ENCODE results near the gene CNTNAP2.

CNTNAP2 gene

GRCh38 chr7:148146346-148146745 lies 2029.7 kb downstream of the CNTNAP2 start:
- Histone ChIP-seq H4K20me1 (ENCODE audit: insufficient read depth) (no peaks in the 10 kb centered on the region), H3K9ac (no peak overlapping the region), H3K27me3 (ENCODE audit: insufficient read depth, low read depth) (no peaks in the 10 kb centered on the region), H2AFZ (ENCODE audit: low read depth) (no peak overlapping the region), H3K79me2 (ENCODE audit: insufficient read depth, low read depth) (no peaks in the 10 kb centered on the region), H3K27ac (no peak overlapping the region), H3K4me2 (no peak overlapping the region), H3K36me3 (ENCODE audit: insufficient read depth) (no peaks in the 10 kb centered on the region), H3K4me3 (IDR thresholded peaks at IDR 0.05; ENCODE audit: insufficient read depth, low read depth, low read length) (no peak overlapping the region), H3K4me1 (ENCODE audit: low read depth, poor library complexity, severe bottlenecking) (no peaks in the 10 kb centered on the region)
- no peak for TF ChIP-seq CTCF (conservative IDR thresholded peaks at IDR 0.05; ENCODE audit: low read depth, low read length)

- Histone ChIP-seq H3K9ac (no peak overlapping the region), H3K27ac (no peak overlapping the region), H2AFZ (ENCODE audit: low read depth) (no peak overlapping the region), H3K79me2 (ENCODE audit: insufficient read depth, low read depth) (no peaks in the 10 kb centered on the region), H3K4me2 (no peak overlapping the region), H3K4me1 (ENCODE audit: low read depth, poor library complexity, severe bottlenecking) (no peaks in the 10 kb centered on the region), H4K20me1 (ENCODE audit: insufficient read depth) (no peaks in the 10 kb centered on the region), H3K27me3 (ENCODE audit: insufficient read depth, low read depth) (no peaks in the 10 kb centered on the region), H3K36me3 (ENCODE audit: insufficient read depth) (no peaks in the 10 kb centered on the region), H3K4me3 (IDR thresholded peaks at IDR 0.05; ENCODE audit: insufficient read depth, low read depth, low read length) (no peak overlapping the region)
- no peak for TF ChIP-seq CTCF (conservative IDR thresholded peaks at IDR 0.05; ENCODE audit: low read depth, low read length)
Observed at GRCh38 chr7:148147438-148147837, 2030.8 kb downstream of the CNTNAP2 start.

- Histone ChIP-seq H3K4me3 (IDR thresholded peaks at IDR 0.05; ENCODE audit: insufficient read depth, low read depth, low read length) (no peak overlapping the region), H3K9ac (no peak overlapping the region), H3K4me1 (ENCODE audit: low read depth, poor library complexity, severe bottlenecking) (no peaks in the 10 kb centered on the region), H3K27ac (no peak overlapping the region), H3K4me2 (no peak overlapping the region), H4K20me1 (ENCODE audit: insufficient read depth) (no peaks in the 10 kb centered on the region), H3K79me2 (ENCODE audit: insufficient read depth, low read depth) (no peaks in the 10 kb centered on the region), H2AFZ (ENCODE audit: low read depth) (no peak overlapping the region), H3K27me3 (ENCODE audit: insufficient read depth, low read depth) (no peaks in the 10 kb centered on the region), H3K36me3 (ENCODE audit: insufficient read depth) (no peaks in the 10 kb centered on the region)
- no peak for TF ChIP-seq CTCF (conservative IDR thresholded peaks at IDR 0.05; ENCODE audit: low read depth, low read length)
Observed at GRCh38 chr7:148148456-148148855, 2031.9 kb downstream of the CNTNAP2 start.

GRCh38 chr7:148149730-148150129 lies 2033.1 kb downstream of the CNTNAP2 start:
- Histone ChIP-seq H3K36me3 (ENCODE audit: insufficient read depth) (no peaks in the 10 kb centered on the region), H3K4me2 (no peak overlapping the region), H3K4me1 (ENCODE audit: low read depth, poor library complexity, severe bottlenecking) (no peaks in the 10 kb centered on the region), H3K9ac (no peak overlapping the region), H3K27ac (no peak overlapping the region), H2AFZ (ENCODE audit: low read depth) (no peak overlapping the region), H3K79me2 (ENCODE audit: insufficient read depth, low read depth) (no peaks in the 10 kb centered on the region), H3K4me3 (IDR thresholded peaks at IDR 0.05; ENCODE audit: insufficient read depth, low read depth, low read length) (no peak overlapping the region), H3K27me3 (ENCODE audit: insufficient read depth, low read depth) (no peaks in the 10 kb centered on the region), H4K20me1 (ENCODE audit: insufficient read depth) (no peaks in the 10 kb centered on the region)
- TF ChIP-seq CTCF (conservative IDR thresholded peaks at IDR 0.05; ENCODE audit: low read depth, low read length), result no peak

All from KMS-11 (cell line).